Measurements from ENCODE around the gene NUP210L. TPM values are rescaled to one million over a fixed set of nuclear protein-coding genes. Genes with fewer than 3 reads are reported as not detected.
"Not testable (repeated sequence)": the region's sequence is repeated elsewhere in the genome, so short reads cannot be mapped to it uniquely, and the experiment has no call there.

Gene NUP210L
- polyA plus RNA-seq, 4 donors = 0.10 to 0.22 (median 0.13) TPM

GRCh38 chr1:154104433-154105082 is 50.3 kb downstream of the NUP210L start:
- DNase-seq (ENCODE audit: low read depth in 4 of 4, low spot score in 2 of 4) = no peak

GRCh38 chr1:154100141-154100540 is 54.7 kb downstream of the NUP210L start:
- not testable (repeated sequence) for DNase-seq (ENCODE audit: low read depth in 4 of 4, low spot score in 2 of 4)

GRCh38 chr1:154097873-154098272 is 57.0 kb downstream of the NUP210L start:
- DNase-seq (ENCODE audit: low read depth in 4 of 4, low spot score in 2 of 4) = no peak

GRCh38 chr1:154095456-154096060 is 59.3 kb downstream of the NUP210L start:
- DNase-seq (ENCODE audit: low read depth in 4 of 4, low spot score in 2 of 4) = no peak

GRCh38 chr1:154094411-154094810 is 60.5 kb downstream of the NUP210L start:
- no peak for DNase-seq (ENCODE audit: low read depth in 4 of 4, low spot score in 2 of 4)

- DNase-seq (ENCODE audit: low read depth in 4 of 4, low spot score in 2 of 4) = no peak
These were observed 61.2 kb downstream of the NUP210L start for GRCh38 chr1:154093699-154094098.

- no peak for DNase-seq (ENCODE audit: low read depth in 4 of 4, low spot score in 2 of 4)
These were observed 63.2 kb downstream of the NUP210L start for GRCh38 chr1:154091706-154092105.

- DNase-seq (ENCODE audit: low read depth in 4 of 4, low spot score in 2 of 4) = no peak
These were observed 67.3 kb downstream of the NUP210L start for GRCh38 chr1:154087574-154087973.

- not testable (repeated sequence) for DNase-seq (ENCODE audit: low read depth in 4 of 4, low spot score in 2 of 4)
These were observed 71.8 kb downstream of the NUP210L start for GRCh38 chr1:154083057-154083456.

- no peak for DNase-seq (ENCODE audit: low read depth in 4 of 4, low spot score in 2 of 4)
These were observed 73.3 kb downstream of the NUP210L start for GRCh38 chr1:154081386-154082126.

- no peak for DNase-seq (ENCODE audit: low read depth in 4 of 4, low spot score in 2 of 4)
These were observed 78.5 kb downstream of the NUP210L start for GRCh38 chr1:154076413-154076812.

GRCh38 chr1:154075746-154076145 is 79.1 kb downstream of the NUP210L start:
- DNase-seq (ENCODE audit: low read depth in 4 of 4, low spot score in 2 of 4) = no peak

- DNase-seq (ENCODE audit: low read depth in 4 of 4, low spot score in 2 of 4) = no peak
These were observed 92.6 kb downstream of the NUP210L start for GRCh38 chr1:154062309-154062708.

GRCh38 chr1:154047436-154047835 is 107.4 kb downstream of the NUP210L start:
- DNase-seq (ENCODE audit: low read depth in 4 of 4, low spot score in 2 of 4) = not testable (repeated sequence)

GRCh38 chr1:154033697-154034096 is 121.2 kb downstream of the NUP210L start:
- DNase-seq (ENCODE audit: low read depth in 4 of 4, low spot score in 2 of 4) = not testable (repeated sequence)

GRCh38 chr1:154019940-154020339 is 134.9 kb downstream of the NUP210L start:
- no peak for DNase-seq (ENCODE audit: low read depth in 4 of 4, low spot score in 2 of 4)

- DNase-seq (ENCODE audit: low read depth in 4 of 4, low spot score in 2 of 4) = no peak
These were observed 135.6 kb downstream of the NUP210L start for GRCh38 chr1:154019269-154019668.

- DNase-seq (ENCODE audit: low read depth in 4 of 4, low spot score in 2 of 4) = no peak
These were observed 140.5 kb downstream of the NUP210L start for GRCh38 chr1:154014154-154014907.

GRCh38 chr1:154012543-154012942 is 142.3 kb downstream of the NUP210L start:
- not testable (repeated sequence) for DNase-seq (ENCODE audit: low read depth in 4 of 4, low spot score in 2 of 4)

GRCh38 chr1:154012129-154012528 is 142.7 kb downstream of the NUP210L start:
- no peak for DNase-seq (ENCODE audit: low read depth in 4 of 4, low spot score in 2 of 4)

GRCh38 chr1:154006136-154006535 is 148.7 kb downstream of the NUP210L start:
- no peak for DNase-seq (ENCODE audit: low read depth in 4 of 4, low spot score in 2 of 4)
